ENCODE measurements around the gene ZNF697.

The ZNF697 gene

GRCh38 chr1:119680723-119681122 is 32.7 kb upstream of the ZNF697 start:
- H3K9me3 ChIP-seq (ENCODE audit: control insufficient read depth, low read length) = no peaks in the 10 kb centered on the region
- no peaks in the 10 kb centered on the region for H3K36me3 ChIP-seq (ENCODE audit: control insufficient read depth, insufficient read depth, low read length)
- 83 to 100% methylated on average over 2 of the region's 2 CpGs for WGBS, 2 experiments
- no peak overlapping the region for H3K4me3 ChIP-seq (ENCODE audit: insufficient read depth, low read depth, low read length)
- no peaks in the 10 kb centered on the region for H3K4me1 ChIP-seq (ENCODE audit: control insufficient read depth, insufficient read depth, low read length)
- no peak overlapping the region for H3K27ac ChIP-seq (ENCODE audit: insufficient read depth, low read depth, low read length, poor library complexity, severe bottlenecking)
- no peaks in the 10 kb centered on the region for H3K27me3 ChIP-seq (ENCODE audit: control insufficient read depth, insufficient read depth, low read length, poor library complexity, severe bottlenecking)

- 99 to 100% methylated on average over 1 to 2 of the region's 3 CpGs for WGBS, 2 experiments
- Histone ChIP-seq H3K4me3 (ENCODE audit: insufficient read depth, low read depth, low read length) (no peak overlapping the region), H3K27me3 (ENCODE audit: control insufficient read depth, insufficient read depth, low read length, poor library complexity, severe bottlenecking) (no peaks in the 10 kb centered on the region), H3K9me3 (ENCODE audit: control insufficient read depth, low read length) (no peaks in the 10 kb centered on the region), H3K27ac (ENCODE audit: insufficient read depth, low read depth, low read length, poor library complexity, severe bottlenecking) (no peak overlapping the region), H3K4me1 (ENCODE audit: control insufficient read depth, insufficient read depth, low read length) (no peaks in the 10 kb centered on the region), H3K36me3 (ENCODE audit: control insufficient read depth, insufficient read depth, low read length) (no peaks in the 10 kb centered on the region)
Measured at GRCh38 chr1:119680193-119680592, 32.1 kb upstream of the ZNF697 start.

- Histone ChIP-seq H3K4me3 (ENCODE audit: insufficient read depth, low read depth, low read length) (no peak overlapping the region), H3K9me3 (ENCODE audit: control insufficient read depth, low read length) (no peaks in the 10 kb centered on the region), H3K27ac (ENCODE audit: insufficient read depth, low read depth, low read length, poor library complexity, severe bottlenecking) (no peak overlapping the region), H3K27me3 (ENCODE audit: control insufficient read depth, insufficient read depth, low read length, poor library complexity, severe bottlenecking) (no peaks in the 10 kb centered on the region), H3K4me1 (ENCODE audit: control insufficient read depth, insufficient read depth, low read length) (peaks cover 2% of the 10 kb centered on the region), H3K36me3 (ENCODE audit: control insufficient read depth, insufficient read depth, low read length) (no peaks in the 10 kb centered on the region)
- 86 to 89% methylated on average over 1 of the region's 1 CpG for WGBS, 2 experiments
Measured at GRCh38 chr1:119679223-119679622, 31.2 kb upstream of the ZNF697 start.

GRCh38 chr1:119676571-119677206 is 28.6 kb upstream of the ZNF697 start:
- Histone ChIP-seq H3K27ac (ENCODE audit: insufficient read depth, low read depth, low read length, poor library complexity, severe bottlenecking) (no peak overlapping the region), H3K4me3 (ENCODE audit: insufficient read depth, low read depth, low read length) (no peak overlapping the region), H3K27me3 (ENCODE audit: control insufficient read depth, insufficient read depth, low read length, poor library complexity, severe bottlenecking) (no peaks in the 10 kb centered on the region), H3K4me1 (ENCODE audit: control insufficient read depth, insufficient read depth, low read length) (peaks cover 8% of the 10 kb centered on the region), H3K9me3 (ENCODE audit: control insufficient read depth, low read length) (no peaks in the 10 kb centered on the region), H3K36me3 (ENCODE audit: control insufficient read depth, insufficient read depth, low read length) (no peaks in the 10 kb centered on the region)
- 92 to 95% methylated on average over 8 of the region's 8 CpGs for WGBS, 2 experiments

GRCh38 chr1:119675349-119676345 is 27.6 kb upstream of the ZNF697 start:
- H3K27ac ChIP-seq (ENCODE audit: insufficient read depth, low read depth, low read length, poor library complexity, severe bottlenecking) = no peak overlapping the region
- peaks cover 8% of the 10 kb centered on the region for H3K4me1 ChIP-seq (ENCODE audit: control insufficient read depth, insufficient read depth, low read length)
- H3K36me3 ChIP-seq (ENCODE audit: control insufficient read depth, insufficient read depth, low read length) = no peaks in the 10 kb centered on the region
- H3K9me3 ChIP-seq (ENCODE audit: control insufficient read depth, low read length) = no peaks in the 10 kb centered on the region
- H3K4me3 ChIP-seq (ENCODE audit: insufficient read depth, low read depth, low read length) = no peak overlapping the region
- no peaks in the 10 kb centered on the region for H3K27me3 ChIP-seq (ENCODE audit: control insufficient read depth, insufficient read depth, low read length, poor library complexity, severe bottlenecking)
- WGBS, 2 experiments = 42 to 46% methylated on average over 16 of the region's 16 CpGs

- Histone ChIP-seq H3K4me1 (ENCODE audit: control insufficient read depth, insufficient read depth, low read length) (peaks cover 8% of the 10 kb centered on the region), H3K27me3 (ENCODE audit: control insufficient read depth, insufficient read depth, low read length, poor library complexity, severe bottlenecking) (no peaks in the 10 kb centered on the region), H3K36me3 (ENCODE audit: control insufficient read depth, insufficient read depth, low read length) (no peaks in the 10 kb centered on the region), H3K27ac (ENCODE audit: insufficient read depth, low read depth, low read length, poor library complexity, severe bottlenecking) (no peak overlapping the region), H3K9me3 (ENCODE audit: control insufficient read depth, low read length) (no peaks in the 10 kb centered on the region), H3K4me3 (ENCODE audit: insufficient read depth, low read depth, low read length) (no peak overlapping the region)
- 83 to 90% methylated on average over 2 of the region's 6 CpGs for whole genome bisulfite sequencing, 2 experiments
Measured at GRCh38 chr1:119674835-119675289, 26.8 kb upstream of the ZNF697 start.

GRCh38 chr1:119674111-119674526 is 26.1 kb upstream of the ZNF697 start:
- Histone ChIP-seq H3K27ac (ENCODE audit: insufficient read depth, low read depth, low read length, poor library complexity, severe bottlenecking) (no peak overlapping the region), H3K4me3 (ENCODE audit: insufficient read depth, low read depth, low read length) (no peak overlapping the region), H3K36me3 (ENCODE audit: control insufficient read depth, insufficient read depth, low read length) (no peaks in the 10 kb centered on the region), H3K27me3 (ENCODE audit: control insufficient read depth, insufficient read depth, low read length, poor library complexity, severe bottlenecking) (no peaks in the 10 kb centered on the region), H3K4me1 (ENCODE audit: control insufficient read depth, insufficient read depth, low read length) (peaks cover 8% of the 10 kb centered on the region), H3K9me3 (ENCODE audit: control insufficient read depth, low read length) (no peaks in the 10 kb centered on the region)
- WGBS, 2 experiments = 40 to 49% methylated on average over 4 of the region's 4 CpGs

GRCh38 chr1:119673171-119673940 is 25.3 kb upstream of the ZNF697 start:
- H3K4me3 ChIP-seq (ENCODE audit: insufficient read depth, low read depth, low read length) = no peak overlapping the region
- H3K36me3 ChIP-seq (ENCODE audit: control insufficient read depth, insufficient read depth, low read length) = no peaks in the 10 kb centered on the region
- H3K9me3 ChIP-seq (ENCODE audit: control insufficient read depth, low read length) = no peaks in the 10 kb centered on the region
- WGBS, 2 experiments = 94 to 97% methylated on average over 3 to 4 of the region's 4 CpGs
- peaks cover 8% of the 10 kb centered on the region for H3K4me1 ChIP-seq (ENCODE audit: control insufficient read depth, insufficient read depth, low read length)
- no peak overlapping the region for H3K27ac ChIP-seq (ENCODE audit: insufficient read depth, low read depth, low read length, poor library complexity, severe bottlenecking)
- no peaks in the 10 kb centered on the region for H3K27me3 ChIP-seq (ENCODE audit: control insufficient read depth, insufficient read depth, low read length, poor library complexity, severe bottlenecking)

- peaks cover 8% of the 10 kb centered on the region for H3K4me1 ChIP-seq (ENCODE audit: control insufficient read depth, insufficient read depth, low read length)
- no peaks in the 10 kb centered on the region for H3K9me3 ChIP-seq (ENCODE audit: control insufficient read depth, low read length)
- no peaks in the 10 kb centered on the region for H3K27me3 ChIP-seq (ENCODE audit: control insufficient read depth, insufficient read depth, low read length, poor library complexity, severe bottlenecking)
- H3K4me3 ChIP-seq (ENCODE audit: insufficient read depth, low read depth, low read length) = no peak overlapping the region
- WGBS, 2 experiments = 90 to 93% methylated on average over 2 of the region's 2 CpGs
- H3K27ac ChIP-seq (ENCODE audit: insufficient read depth, low read depth, low read length, poor library complexity, severe bottlenecking) = no peak overlapping the region
- no peaks in the 10 kb centered on the region for H3K36me3 ChIP-seq (ENCODE audit: control insufficient read depth, insufficient read depth, low read length)
Measured at GRCh38 chr1:119670898-119671297, 22.8 kb upstream of the ZNF697 start.

- Histone ChIP-seq H3K9me3 (ENCODE audit: control insufficient read depth, low read length) (no peaks in the 10 kb centered on the region), H3K27me3 (ENCODE audit: control insufficient read depth, insufficient read depth, low read length, poor library complexity, severe bottlenecking) (no peaks in the 10 kb centered on the region), H3K4me1 (ENCODE audit: control insufficient read depth, insufficient read depth, low read length) (no peaks in the 10 kb centered on the region), H3K4me3 (ENCODE audit: insufficient read depth, low read depth, low read length) (no peak overlapping the region), H3K27ac (ENCODE audit: insufficient read depth, low read depth, low read length, poor library complexity, severe bottlenecking) (no peak overlapping the region), H3K36me3 (ENCODE audit: control insufficient read depth, insufficient read depth, low read length) (no peaks in the 10 kb centered on the region)
- 90 to 94% methylated on average over 6 of the region's 6 CpGs for WGBS, 2 experiments
Measured at GRCh38 chr1:119667173-119667572, 19.1 kb upstream of the ZNF697 start.

Data from ectodermal cell (in vitro differentiated cells).